NCI-H2171 treated with DMSO at 0.1 percent for 48 hours (cell line): ENCODE results near the gene EPHA8.
A peak's percentile ranks its signal among the peaks of the same experiment; 100 is the strongest.

Experiments
- DNase-seq: peaks from one replicate; lab custom pipeline; 2025; lab: John Stamatoyannopoulos, UW

The EPHA8 gene

DNA sequence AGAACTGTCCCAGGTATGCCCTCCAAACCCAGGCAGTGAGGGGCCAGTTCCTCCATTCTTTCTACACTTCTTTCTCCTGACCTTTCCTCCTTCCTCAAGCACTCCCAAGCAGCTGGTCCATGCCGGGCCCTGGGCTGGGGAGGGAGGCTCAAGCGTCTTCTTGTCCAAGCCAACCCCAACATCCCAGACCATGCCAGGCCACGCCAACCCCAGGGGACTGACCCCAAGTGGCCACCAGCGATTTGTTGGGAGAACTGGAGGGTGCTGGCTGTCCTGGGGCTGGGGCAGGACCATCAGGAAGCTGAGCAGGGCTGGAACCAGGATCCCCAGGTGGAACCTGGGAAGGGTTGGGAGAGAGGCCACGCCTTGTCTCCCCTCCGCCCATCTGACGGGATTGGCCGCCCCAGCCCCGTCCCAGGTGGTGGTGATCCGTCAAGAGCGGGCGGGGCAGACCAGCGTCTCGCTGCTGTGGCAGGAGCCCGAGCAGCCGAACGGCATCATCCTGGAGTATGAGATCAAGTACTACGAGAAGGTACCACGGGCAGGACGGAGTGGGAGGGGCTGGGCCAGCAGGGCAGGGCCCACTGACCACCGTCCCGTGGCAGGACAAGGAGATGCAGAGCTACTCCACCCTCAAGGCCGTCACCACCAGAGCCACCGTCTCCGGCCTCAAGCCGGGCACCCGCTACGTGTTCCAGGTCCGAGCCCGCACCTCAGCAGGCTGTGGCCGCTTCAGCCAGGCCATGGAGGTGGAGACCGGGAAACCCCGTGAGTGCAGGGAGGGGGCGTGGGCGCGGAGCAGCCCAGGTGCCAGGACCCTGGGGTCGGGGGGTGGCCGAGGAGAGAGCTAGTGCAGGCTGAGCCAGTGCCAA, 29.9 kb downstream of the EPHA8 start:
- DNase-seq: peak; percentile 17

GRCh38 chr1:22594396-22594795, 31.1 kb downstream of the EPHA8 start:
- no peak for DNase-seq

DNA sequence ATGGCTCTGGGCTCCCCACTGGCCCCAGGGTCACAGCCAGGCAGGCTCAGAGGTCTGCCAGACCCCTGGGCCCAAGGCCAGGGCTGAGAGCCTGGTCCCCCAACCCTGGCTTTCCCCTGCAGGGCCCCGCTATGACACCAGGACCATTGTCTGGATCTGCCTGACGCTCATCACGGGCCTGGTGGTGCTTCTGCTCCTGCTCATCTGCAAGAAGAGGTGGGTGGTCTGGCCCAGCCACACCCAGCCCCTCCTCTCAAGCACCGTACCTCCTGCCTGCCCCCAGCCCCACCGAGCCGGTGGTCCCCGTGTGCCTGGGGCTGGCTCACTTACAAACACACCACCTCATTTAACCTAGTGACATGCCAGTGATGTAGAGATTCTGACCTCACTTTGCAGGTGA, 31.8 kb downstream of the EPHA8 start:
- no peak for DNase-seq

DNA sequence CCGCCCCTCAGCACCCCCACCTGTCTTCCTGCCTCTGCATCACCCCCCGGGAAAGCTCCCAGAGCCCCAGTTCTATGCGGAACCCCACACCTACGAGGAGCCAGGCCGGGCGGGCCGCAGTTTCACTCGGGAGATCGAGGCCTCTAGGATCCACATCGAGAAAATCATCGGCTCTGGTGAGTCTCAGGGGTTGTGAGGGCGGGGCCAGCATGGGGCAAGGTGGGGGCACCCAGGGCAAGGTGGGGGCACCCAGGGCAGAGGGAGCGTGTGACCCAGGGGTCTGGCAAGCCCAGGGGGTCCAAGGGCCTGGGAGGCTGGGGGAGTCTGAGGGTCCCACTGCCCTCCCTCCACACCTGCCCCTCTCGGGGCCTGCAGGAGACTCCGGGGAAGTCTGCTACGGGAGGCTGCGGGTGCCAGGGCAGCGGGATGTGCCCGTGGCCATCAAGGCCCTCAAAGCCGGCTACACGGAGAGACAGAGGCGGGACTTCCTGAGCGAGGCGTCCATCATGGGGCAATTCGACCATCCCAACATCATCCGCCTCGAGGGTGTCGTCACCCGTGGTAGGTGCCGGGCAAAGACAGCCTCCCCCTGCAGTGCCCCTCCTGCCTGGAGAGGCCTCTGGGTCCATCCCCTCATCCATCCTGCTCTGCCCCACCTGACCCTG, 34.1 kb downstream of the EPHA8 start:
- DNase-seq: no peak

DNA sequence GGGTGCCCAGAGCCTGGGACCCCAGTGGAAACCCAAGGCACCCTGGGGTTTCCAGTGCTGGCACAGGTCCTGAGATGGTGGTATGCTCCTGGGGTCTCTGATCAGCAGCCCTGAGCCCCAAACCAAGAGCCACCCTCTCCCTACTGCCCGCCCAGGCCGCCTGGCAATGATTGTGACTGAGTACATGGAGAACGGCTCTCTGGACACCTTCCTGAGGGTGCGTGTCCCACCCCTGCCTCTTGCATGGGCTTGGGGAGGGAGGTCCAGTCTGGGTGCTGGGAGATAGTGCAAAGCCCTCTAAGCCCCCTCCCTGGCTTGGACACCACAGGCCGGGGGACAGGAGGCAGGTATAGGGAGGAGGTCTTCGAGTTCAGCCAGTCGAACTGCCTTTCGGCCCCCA, 34.7 kb downstream of the EPHA8 start:
- DNase-seq: no peak

- no peak for DNase-seq
These were observed 35.4 kb downstream of the EPHA8 start for GRCh38 chr1:22598736-22599135.

DNA sequence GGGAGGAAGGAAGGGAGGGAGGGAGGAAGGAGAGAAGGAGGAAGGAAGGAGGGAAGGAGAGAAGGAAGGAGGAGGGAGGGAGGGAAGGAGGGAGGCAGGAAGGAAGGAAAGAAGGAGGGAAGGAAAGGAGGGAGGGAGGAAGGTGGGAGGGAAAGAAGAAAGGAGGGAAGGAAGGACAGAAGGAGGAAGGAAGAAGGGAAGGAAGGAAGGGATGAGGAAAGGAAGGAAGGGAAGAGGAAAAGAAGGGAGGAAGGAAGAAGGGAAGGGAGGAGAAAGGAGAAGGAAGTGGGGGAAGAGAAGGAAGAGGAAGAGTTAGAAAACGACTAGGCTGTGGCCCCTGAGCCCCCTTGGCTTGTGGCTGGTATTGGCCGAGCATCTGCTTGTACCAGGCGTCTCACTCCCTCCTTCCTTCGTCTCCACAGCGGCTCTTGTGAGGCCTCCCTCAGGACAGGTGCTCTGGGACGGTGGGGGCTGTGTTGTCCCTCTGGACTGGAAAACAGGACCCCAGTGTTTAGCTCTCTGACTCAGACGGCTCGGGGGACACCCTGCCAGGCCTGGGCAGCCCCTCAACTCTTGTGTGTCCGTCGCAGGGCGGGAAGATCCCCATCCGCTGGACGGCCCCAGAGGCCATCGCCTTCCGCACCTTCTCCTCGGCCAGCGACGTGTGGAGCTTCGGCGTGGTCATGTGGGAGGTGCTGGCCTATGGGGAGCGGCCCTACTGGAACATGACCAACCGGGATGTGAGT, 37.0 kb downstream of the EPHA8 start:
- no peak for DNase-seq

GRCh38 chr1:22600817-22601605, 37.7 kb downstream of the EPHA8 start:
- DNase-seq: no peak

DNA sequence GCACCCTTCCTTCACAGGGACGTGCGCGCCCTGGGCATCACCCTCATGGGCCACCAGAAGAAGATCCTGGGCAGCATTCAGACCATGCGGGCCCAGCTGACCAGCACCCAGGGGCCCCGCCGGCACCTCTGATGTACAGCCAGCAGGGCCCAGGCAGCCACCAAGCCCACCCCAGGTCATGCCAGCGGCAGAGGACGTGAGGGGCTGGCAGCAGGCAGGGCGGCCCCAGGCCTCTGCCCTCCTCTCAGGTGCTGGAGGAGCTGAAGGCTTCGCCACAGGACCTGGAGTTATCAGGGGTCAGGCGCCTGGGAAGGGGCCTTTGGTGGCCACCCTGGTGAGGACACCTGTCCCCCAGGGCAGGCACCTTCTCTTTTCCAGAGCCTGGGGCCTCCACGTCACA, 38.3 kb downstream of the EPHA8 start:
- no peak for DNase-seq

- DNase-seq: no peak
These were observed 38.9 kb downstream of the EPHA8 start for GRCh38 chr1:22602060-22602740.

- DNase-seq: no peak
These were observed 42.9 kb downstream of the EPHA8 start for GRCh38 chr1:22606161-22606560.

DNA sequence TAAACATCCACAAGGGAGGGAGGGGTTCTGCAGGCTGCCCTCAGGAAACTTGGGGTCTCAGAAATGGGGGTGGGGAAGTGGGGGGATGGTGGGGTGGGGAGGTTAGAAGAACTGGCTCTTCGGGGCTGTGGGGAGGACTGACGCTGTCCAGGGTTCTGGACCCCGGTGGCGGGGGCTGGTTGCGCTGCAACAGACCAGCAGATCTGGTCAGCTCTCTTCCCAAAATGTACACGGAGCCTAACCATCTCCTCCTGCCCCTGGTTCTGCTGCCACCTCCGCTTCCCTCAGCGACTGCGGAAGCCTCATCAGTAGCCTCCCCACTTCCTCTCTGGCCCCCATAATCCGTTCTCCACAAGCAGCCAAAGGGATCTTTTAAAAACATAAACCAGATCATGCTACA, 43.9 kb downstream of the EPHA8 start:
- DNase-seq: no peak

DNA sequence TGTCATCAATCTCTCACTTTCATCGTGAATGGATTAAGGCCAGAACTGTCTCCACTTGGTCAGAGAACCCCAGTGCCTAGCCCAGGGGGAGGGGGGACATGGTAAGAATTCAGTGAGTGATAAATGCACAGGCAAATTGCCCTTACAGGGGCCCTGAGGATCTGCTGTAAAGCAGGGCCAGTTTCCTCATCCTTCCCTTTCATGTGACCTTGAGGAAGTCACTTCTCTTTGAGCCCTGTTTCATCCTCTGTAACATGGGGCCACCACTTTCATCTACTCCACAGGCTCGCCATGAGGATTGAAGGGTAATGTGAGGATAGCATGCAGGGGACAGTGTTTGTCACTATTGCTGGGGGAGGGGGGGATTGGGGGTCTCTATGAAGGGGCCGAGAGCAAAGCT, 45.1 kb downstream of the EPHA8 start:
- DNase-seq: no peak

DNA sequence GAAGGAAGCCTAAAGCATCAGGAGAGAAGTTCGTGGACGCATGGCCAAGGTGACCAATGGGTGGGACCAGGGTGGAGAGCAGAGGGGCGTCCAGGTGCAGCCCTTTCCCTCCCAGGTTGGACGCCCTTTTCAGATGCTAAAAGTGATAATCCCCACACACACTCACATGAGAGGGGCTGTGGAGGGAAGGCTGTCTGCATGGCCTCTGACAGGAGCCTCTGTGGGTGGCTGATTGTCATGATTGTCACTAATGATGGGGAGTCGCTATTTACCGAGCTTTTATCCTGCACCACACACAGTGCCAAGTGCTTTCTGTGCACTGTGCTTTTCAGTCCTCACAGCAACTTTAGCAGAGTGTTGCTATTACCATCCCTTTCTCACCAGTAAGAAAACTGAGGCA, 46.0 kb downstream of the EPHA8 start:
- DNase-seq: no peak

DNA sequence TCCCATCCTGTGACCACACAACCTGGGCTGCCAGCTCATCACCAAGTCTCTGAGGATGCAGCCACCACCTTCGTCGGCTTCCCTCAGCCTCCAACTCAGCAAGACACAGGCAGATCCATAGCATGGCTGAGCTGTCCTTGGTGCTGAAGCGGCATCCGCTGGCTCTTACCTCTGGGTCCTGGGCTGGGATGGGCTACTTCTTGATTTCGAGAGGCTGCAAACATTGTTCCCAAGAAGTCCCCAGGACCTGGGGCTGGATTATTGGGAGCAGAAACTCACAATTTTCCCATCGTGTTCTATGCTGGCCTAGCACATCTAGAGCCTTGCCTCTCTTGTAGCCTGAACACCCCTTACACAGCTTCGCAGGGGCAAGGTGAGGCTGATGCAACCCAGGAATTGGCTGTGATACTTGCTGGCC, 48.2 kb downstream of the EPHA8 start:
- DNase-seq: no peak

DNA sequence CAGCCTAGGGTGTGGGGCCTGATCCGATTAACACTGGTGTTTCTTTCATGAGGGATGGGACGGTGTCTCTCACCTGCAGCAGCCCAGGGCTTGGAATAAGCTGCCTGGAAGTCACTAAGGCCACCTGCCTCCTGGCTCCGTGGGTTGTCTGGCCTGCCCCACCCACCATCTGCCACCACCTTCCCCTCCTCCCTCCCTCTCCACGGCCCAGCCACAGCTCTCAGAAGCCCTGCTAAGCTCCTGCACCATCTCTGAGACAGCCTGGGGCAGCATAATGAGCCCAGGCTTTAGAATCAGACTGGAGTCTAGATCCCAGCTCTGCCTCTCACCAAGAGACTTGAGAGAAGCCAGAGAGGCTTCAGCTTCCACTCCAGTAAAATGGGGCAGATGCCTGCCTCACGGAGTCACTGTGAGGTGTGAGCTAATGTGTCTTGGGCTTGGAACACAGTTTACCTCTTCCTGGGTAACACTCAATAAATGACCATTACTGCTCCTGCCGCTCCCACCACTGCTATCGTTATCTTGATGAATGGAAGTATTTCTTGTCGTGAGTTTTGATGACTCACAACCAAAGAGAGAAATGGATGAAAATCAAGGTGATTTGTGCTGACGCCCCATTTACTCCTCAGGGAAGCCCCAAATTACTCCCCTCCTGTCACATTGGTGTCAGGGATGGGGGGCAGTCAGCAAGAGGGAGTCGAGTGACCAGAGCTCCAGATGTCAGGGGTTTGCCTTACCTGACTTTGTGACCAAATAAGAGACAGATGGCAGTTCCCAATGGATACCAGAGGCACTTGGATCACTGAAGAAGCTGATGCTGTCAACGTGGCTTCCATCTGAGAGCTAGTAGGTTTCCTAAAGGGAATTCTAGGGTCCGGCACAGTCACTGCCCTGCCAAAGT, 49.6 kb downstream of the EPHA8 start:
- peak; percentile 93 for DNase-seq

- DNase-seq: no peak
These were observed 50.3 kb downstream of the EPHA8 start for GRCh38 chr1:22613572-22613918.

DNA sequence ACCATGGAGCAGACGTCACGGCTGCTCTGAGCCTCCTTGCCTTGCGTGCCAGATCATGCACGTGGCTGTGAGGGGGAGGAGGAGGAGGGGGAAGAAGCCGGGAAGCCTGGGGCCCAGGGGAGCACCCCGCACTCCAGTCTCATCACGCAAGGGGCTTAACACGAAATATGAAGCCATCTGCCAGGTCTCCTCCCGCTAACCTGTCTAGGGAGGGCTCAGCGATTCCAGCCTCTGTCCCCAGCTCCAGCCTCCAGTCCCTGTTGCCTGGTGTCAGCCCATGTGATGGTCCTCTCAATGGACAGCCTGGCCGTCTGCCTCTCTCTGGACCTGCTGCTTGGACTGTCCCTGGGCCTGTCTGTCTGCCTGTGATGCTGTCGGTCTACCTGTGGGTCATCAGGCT, 50.7 kb downstream of the EPHA8 start:
- DNase-seq: peak; percentile 95

GRCh38 chr1:22615886-22616285, 52.6 kb downstream of the EPHA8 start:
- DNase-seq: no peak

DNA sequence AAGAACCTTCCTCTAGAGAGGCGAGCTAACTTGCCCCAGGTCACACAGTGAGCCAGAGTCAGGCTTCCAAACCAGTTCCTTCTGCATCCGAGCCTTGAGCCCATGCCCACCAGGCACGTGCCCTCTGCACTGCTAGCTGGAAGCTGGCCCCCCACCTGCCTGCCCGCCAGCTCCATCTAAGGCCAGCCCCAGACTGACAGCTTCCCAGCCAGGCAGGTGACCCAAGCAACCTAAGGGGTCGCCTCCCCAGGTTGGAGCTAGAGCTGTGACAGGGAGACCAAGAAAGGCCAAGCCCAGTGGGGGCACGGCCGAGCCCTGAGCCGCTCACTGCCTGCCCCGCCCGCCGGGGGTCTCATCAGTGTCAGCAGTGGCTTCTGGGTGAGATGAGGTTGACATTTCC, 53.3 kb downstream of the EPHA8 start:
- no peak for DNase-seq

DNA sequence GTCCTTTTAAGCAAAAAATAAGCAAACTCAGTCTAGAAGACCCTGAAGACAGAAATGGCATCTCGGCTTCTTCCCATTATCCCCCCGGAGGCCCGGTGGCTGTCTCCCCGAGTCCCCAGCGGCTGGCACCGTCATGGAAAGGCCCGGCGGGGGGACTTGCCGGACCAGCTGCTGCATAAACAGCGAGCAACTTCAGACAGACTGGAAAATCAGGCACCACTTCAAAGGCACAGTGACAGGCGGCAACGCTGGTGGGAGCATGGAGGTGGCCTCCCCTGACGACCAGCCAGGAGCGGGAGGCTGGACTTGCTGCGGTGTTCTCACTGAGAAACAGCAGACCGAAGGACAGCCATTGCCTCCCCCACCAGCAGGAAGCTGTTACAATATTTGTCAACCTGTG, 54.8 kb downstream of the EPHA8 start:
- DNase-seq: peak; percentile 86
